ENCODE results near the gene GLT6D1. TPM values are rescaled to one million over a fixed set of nuclear protein-coding genes. Genes with fewer than 3 reads are reported as not detected.

The GLT6D1 gene
- total RNA-seq, 4 donors from 2014 or later: not detected

DNA sequence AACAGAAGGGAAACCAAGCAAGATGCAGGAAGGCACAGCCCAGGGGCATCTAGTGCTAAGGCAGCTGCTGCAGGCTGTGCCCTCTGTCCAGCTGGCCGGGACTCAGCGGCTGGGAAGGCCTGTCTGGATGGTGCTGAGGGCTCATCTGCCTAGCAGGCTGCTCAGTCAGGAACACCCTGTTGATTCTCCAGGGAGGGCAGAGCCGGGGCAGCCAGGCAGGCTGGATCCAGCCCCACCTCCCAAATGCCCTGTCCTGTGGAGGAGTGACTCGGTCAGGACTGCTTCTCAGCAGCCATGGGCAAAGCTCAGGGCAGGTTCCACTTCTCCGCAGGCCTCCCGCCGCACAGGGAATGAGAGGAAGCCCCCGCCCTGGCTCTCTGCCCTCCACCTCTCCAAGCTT lies 16.0 kb upstream of the GLT6D1 start:
- Histone ChIP-seq H3K9me3 (no peaks in the 10 kb centered on the region), H3K27me3 (no peaks in the 10 kb centered on the region), H3K36me3 (no peaks in the 10 kb centered on the region), H3K27ac (no peak overlapping the region), H3K4me3 (no peak overlapping the region), H3K4me1 (no peaks in the 10 kb centered on the region)
- intact Hi-C loops (cut with DNase I; ENCODE audit: low total_unique reads): no loop called here
- in situ Hi-C loops (cut with MboI; ENCODE audit: low pct_ligation_motif_present in 1 of 4, low pct_unique_long_range_greater_than_20kb in 1 of 4, low sequenced_read_pairs in 3 of 4): no loop called here
- WGBS, 2 donors (ENCODE audit: low coverage in 1 of 2): 67% methylated on average over 8 of the region's 8 CpGs; no CpG with 5 or more reads in 1 of the 2 donors
- TF ChIP-seq POLR2AphosphoS5 (IDR thresholded peaks at IDR 0.05) (no peak), EP300 (IDR thresholded peaks at IDR 0.05; ENCODE audit: low read depth) (no peak), CTCF (IDR thresholded peaks at IDR 0.05) (no peak), POLR2A (IDR thresholded peaks at IDR 0.05) (no peak)
- DNase-seq: no peak

DNA sequence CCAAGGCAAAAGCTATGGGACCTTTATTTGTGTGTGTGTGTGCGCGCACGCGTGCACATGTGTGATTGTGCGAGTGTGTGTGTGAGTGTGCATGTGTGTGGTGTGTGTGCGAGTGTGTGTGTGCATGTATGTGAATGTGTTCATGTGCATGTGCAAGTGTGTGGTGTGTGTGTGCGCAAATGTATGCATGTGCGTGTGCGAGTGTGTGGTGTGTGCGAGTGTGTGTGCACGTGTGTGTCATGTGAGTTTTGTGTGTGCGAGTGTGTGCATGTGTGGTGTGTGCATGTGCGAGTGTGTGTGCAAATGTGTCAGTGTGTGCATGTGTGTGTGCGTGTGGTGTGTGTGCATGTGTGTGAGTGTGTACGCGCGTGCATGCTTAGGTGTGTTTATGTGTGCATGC lies 11.1 kb upstream of the GLT6D1 start:
- no peak for DNase-seq
- no peaks in the 10 kb centered on the region for H3K27me3 ChIP-seq
- 90 to 93% methylated on average over 11 to 17 of the region's 17 CpGs for WGBS, 2 donors (ENCODE audit: low coverage in 1 of 2)
- no peak for TF ChIP-seq CTCF (IDR thresholded peaks at IDR 0.05)
- TF ChIP-seq POLR2AphosphoS5 (IDR thresholded peaks at IDR 0.05): no peak
- TF ChIP-seq EP300 (IDR thresholded peaks at IDR 0.05; ENCODE audit: low read depth): no peak
- TF ChIP-seq POLR2A (IDR thresholded peaks at IDR 0.05): no peak
- H3K9me3 ChIP-seq: peaks cover 25% of the 10 kb centered on the region in 2 donors
- intact Hi-C loops (cut with DNase I; ENCODE audit: low total_unique reads) (no loop called here), in situ Hi-C loops (cut with MboI; ENCODE audit: low pct_ligation_motif_present in 1 of 4, low pct_unique_long_range_greater_than_20kb in 1 of 4, low sequenced_read_pairs in 3 of 4) (no loop called here)
- H3K27ac ChIP-seq: no peak overlapping the region
- no peaks in the 10 kb centered on the region for H3K36me3 ChIP-seq
- no peaks in the 10 kb centered on the region for H3K4me1 ChIP-seq
- no peak overlapping the region for H3K4me3 ChIP-seq

DNA sequence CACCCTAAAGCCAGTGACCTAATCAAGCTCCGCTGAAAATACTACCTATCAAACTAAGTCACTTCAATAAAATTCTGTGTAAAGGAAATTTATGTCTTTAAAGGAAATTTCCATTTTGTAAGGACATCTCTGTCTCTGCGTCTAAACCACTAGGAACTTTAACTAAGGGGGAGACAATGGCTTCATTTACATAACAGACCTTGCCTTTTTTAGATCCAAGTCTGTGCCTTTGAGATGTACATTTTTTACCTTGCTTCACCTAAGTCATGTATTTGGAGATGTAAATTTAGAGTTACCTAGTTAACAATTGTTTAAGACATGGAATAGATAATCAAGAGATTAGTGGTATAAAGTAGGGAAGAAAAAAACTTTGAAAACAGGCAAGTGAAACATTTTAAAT lies 10.2 kb upstream of the GLT6D1 start:
- H3K4me3 ChIP-seq: no peak overlapping the region
- no peak for DNase-seq
- peaks cover 33 to 34% of the 10 kb centered on the region in 2 donors for H3K9me3 ChIP-seq
- no peaks in the 10 kb centered on the region for H3K27me3 ChIP-seq
- TF ChIP-seq POLR2AphosphoS5 (IDR thresholded peaks at IDR 0.05) (no peak), CTCF (IDR thresholded peaks at IDR 0.05) (no peak), POLR2A (IDR thresholded peaks at IDR 0.05) (no peak), EP300 (IDR thresholded peaks at IDR 0.05; ENCODE audit: low read depth) (no peak)
- 51 to 78% methylated on average over 2 of the region's 2 CpGs for WGBS, 2 donors (ENCODE audit: low coverage in 1 of 2)
- H3K27ac ChIP-seq: no peak overlapping the region
- H3K36me3 ChIP-seq: no peaks in the 10 kb centered on the region
- intact Hi-C loops (cut with DNase I; ENCODE audit: low total_unique reads): no loop called here
- in situ Hi-C loops (cut with MboI; ENCODE audit: low pct_ligation_motif_present in 1 of 4, low pct_unique_long_range_greater_than_20kb in 1 of 4, low sequenced_read_pairs in 3 of 4): no loop called here
- no peaks in the 10 kb centered on the region for H3K4me1 ChIP-seq

GRCh38 chr9:135648494-135649410 lies 9.4 kb upstream of the GLT6D1 start:
- in situ Hi-C loops (cut with MboI; ENCODE audit: low pct_ligation_motif_present in 1 of 4, low pct_unique_long_range_greater_than_20kb in 1 of 4, low sequenced_read_pairs in 3 of 4) (no loop called here), intact Hi-C loops (cut with DNase I; ENCODE audit: low total_unique reads) (no loop called here)
- no peaks in the 10 kb centered on the region for H3K4me1 ChIP-seq
- no peak overlapping the region for H3K27ac ChIP-seq
- H3K4me3 ChIP-seq: no peak overlapping the region
- peaks cover 37 to 39% of the 10 kb centered on the region in 2 donors for H3K9me3 ChIP-seq
- no peak for TF ChIP-seq CTCF (IDR thresholded peaks at IDR 0.05)
- no peak for TF ChIP-seq POLR2A (IDR thresholded peaks at IDR 0.05)
- no peak for TF ChIP-seq EP300 (IDR thresholded peaks at IDR 0.05; ENCODE audit: low read depth)
- no peak for TF ChIP-seq POLR2AphosphoS5 (IDR thresholded peaks at IDR 0.05)
- WGBS, 2 donors (ENCODE audit: low coverage in 1 of 2): 77 to 80% methylated on average over 4 to 10 of the region's 10 CpGs
- no peaks in the 10 kb centered on the region for H3K36me3 ChIP-seq
- no peak for DNase-seq
- H3K27me3 ChIP-seq: no peaks in the 10 kb centered on the region

Data from transverse colon (tissue), 4 donors.